D341Med (cell line): ENCODE data around the gene ATP6V0E1.

Experiments
- DNase-seq: peaks from one replicate; pipeline ENCODE4 v3.0.0; 2012; ENCODE audit warnings: low spot score

The ATP6V0E1 gene

GRCh38 chr5:173078878-173079277, 95.3 kb downstream of the ATP6V0E1 start:
- no peak for DNase-seq
